Measurements from ENCODE around the gene SSH2.
"Not testable (repeated sequence)": the region's sequence is repeated elsewhere in the genome, so short reads cannot be mapped to it uniquely, and the experiment has no call there.

GRCh38 chr17:29864123-29864522, 65.9 kb downstream of the SSH2 start:
- TF ChIP-seq, protein P1, sequence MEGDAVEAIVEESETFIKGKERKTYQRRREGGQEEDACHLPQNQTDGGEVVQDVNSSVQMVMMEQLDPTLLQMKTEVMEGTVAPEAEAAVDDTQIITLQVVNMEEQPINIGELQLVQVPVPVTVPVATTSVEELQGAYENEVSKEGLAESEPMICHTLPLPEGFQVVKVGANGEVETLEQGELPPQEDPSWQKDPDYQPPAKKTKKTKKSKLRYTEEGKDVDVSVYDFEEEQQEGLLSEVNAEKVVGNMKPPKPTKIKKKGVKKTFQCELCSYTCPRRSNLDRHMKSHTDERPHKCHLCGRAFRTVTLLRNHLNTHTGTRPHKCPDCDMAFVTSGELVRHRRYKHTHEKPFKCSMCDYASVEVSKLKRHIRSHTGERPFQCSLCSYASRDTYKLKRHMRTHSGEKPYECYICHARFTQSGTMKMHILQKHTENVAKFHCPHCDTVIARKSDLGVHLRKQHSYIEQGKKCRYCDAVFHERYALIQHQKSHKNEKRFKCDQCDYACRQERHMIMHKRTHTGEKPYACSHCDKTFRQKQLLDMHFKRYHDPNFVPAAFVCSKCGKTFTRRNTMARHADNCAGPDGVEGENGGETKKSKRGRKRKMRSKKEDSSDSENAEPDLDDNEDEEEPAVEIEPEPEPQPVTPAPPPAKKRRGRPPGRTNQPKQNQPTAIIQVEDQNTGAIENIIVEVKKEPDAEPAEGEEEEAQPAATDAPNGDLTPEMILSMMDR (IDR thresholded peaks at IDR 0.05; ENCODE audit: low read length), result not testable (repeated sequence)
- TF ChIP-seq EZH2phosphoT487 (IDR thresholded peaks at IDR 0.05; ENCODE audit: low read length); EZH2 (optimal IDR thresholded peaks at IDR 0.05; ENCODE audit: low read depth, low read length): not testable (repeated sequence)
